Keratinocyte (primary cell): ENCODE measurements around the gene PPP6C. TPM values are rescaled to one million over a fixed set of nuclear protein-coding genes. Genes with fewer than 3 reads are reported as not detected.
"Not testable (repeated sequence)": the region's sequence is repeated elsewhere in the genome, so short reads cannot be mapped to it uniquely, and the experiment has no call there.

Source experiments
- DNase-seq: peaks from one replicate; pipeline ENCODE4 v3.0.0-alpha.2; 2011; ENCODE audit warnings: low read depth, missing footprints, low spot score
- FAIRE-seq: peaks from 2 replicates; lab custom pipeline; 2011; peaks lifted over from hg19 to GRCh38; lab: Jason Lieb, UNC
- H2AFZ ChIP-seq: 2 replicates; pipeline ENCODE4 v1.6.0; 2012; ENCODE audit warnings: low read length, control low read depth, inconsistent platforms; ENCODE audit not compliant: control insufficient read depth
- H3K27ac ChIP-seq: 2 replicates; pipeline ENCODE4 v1.5.1; 2011; ENCODE audit warnings: low read length; ENCODE audit not compliant: control insufficient read depth, insufficient read depth
- H3K27me3 ChIP-seq: 3 replicates; pipeline ENCODE4 v1.6.0; 2011; ENCODE audit warnings: low read length; ENCODE audit not compliant: control insufficient read depth, insufficient read depth; ENCODE audit errors: extremely low read depth
- H3K36me3 ChIP-seq, 2 experiments: 2 replicates in 1 of 2; 3 replicates in 1 of 2; pipeline ENCODE4 v1.5.1; 2011; ENCODE audit warnings: low read length in 2 of 2, mild to moderate bottlenecking in 1 of 2; ENCODE audit not compliant: control insufficient read depth in 2 of 2, insufficient read depth in 2 of 2; ENCODE audit errors: extremely low read depth in 1 of 2
- H3K4me1 ChIP-seq: 3 replicates; pipeline ENCODE4 v1.5.1; 2011; ENCODE audit warnings: low read length; ENCODE audit not compliant: control insufficient read depth, insufficient read depth; ENCODE audit errors: extremely low read depth
- H3K4me2 ChIP-seq: 3 replicates; pipeline ENCODE4 v1.6.0; 2011; ENCODE audit warnings: low read depth, low read length; ENCODE audit not compliant: control insufficient read depth, insufficient read depth; ENCODE audit errors: extremely low read depth
- H3K4me3 ChIP-seq, 3 experiments: fragments of 200-600 bp in 1 of 3; sonication (generic) in 1 of 3; 2 replicates in 2 of 3; 3 replicates in 1 of 3; pipeline ENCODE4 v1.5.1; 2011 to 2016; ENCODE audit warnings: low read length in 3 of 3, mild to moderate bottlenecking in 3 of 3, control low read depth in 2 of 3, inconsistent platforms in 1 of 3, low read depth in 1 of 3, mixed read lengths in 1 of 3, mixed run types in 1 of 3, moderate library complexity in 1 of 3; ENCODE audit not compliant: control insufficient read depth in 2 of 3, insufficient read depth in 2 of 3; ENCODE audit errors: extremely low read depth in 1 of 3
- H3K79me2 ChIP-seq: 2 replicates; pipeline ENCODE4 v1.6.0; 2012; ENCODE audit warnings: low read length; ENCODE audit not compliant: control insufficient read depth, insufficient read depth
- H3K9ac ChIP-seq: 3 replicates; pipeline ENCODE4 v1.6.0; 2011; ENCODE audit warnings: low read length; ENCODE audit not compliant: control insufficient read depth, insufficient read depth; ENCODE audit errors: extremely low read depth
- H3K9me1 ChIP-seq: 3 replicates; pipeline ENCODE4 v1.6.0; 2011; ENCODE audit warnings: low read length; ENCODE audit not compliant: control insufficient read depth, insufficient read depth; ENCODE audit errors: extremely low read depth
- H3K9me3 ChIP-seq: 2 replicates; pipeline ENCODE4 v1.5.1; 2012; ENCODE audit warnings: low read depth, low read length; ENCODE audit not compliant: control insufficient read depth
- H4K20me1 ChIP-seq: 3 replicates; pipeline ENCODE4 v1.6.0; 2011; ENCODE audit warnings: low read length; ENCODE audit not compliant: control insufficient read depth, insufficient read depth; ENCODE audit errors: extremely low read depth
- CTCF ChIP-seq, 3 experiments: IDR thresholded peaks in 1 of 3; conservative IDR thresholded peaks in 1 of 3; optimal IDR thresholded peaks in 1 of 3; 2 replicates in 2 of 3; 3 replicates in 1 of 3; pipeline versions ENCODE3 to v1.5.1; 2011; ENCODE audit warnings: low read length in 3 of 3, mild to moderate bottlenecking in 3 of 3, moderate library complexity in 2 of 3, control low read depth in 1 of 3, inconsistent platforms in 1 of 3; ENCODE audit not compliant: insufficient read depth in 2 of 3; ENCODE audit errors: extremely low read depth in 1 of 3
- EZH2 ChIP-seq: IDR thresholded peaks from one replicate; pipeline ENCODE4 v1.6.1; 2012; ENCODE audit warnings: inconsistent platforms, mild to moderate bottlenecking, low read length, moderate library complexity
- dilution Hi-C: fragments of 300-500 bp; cut with MboI; formaldehyde crosslinking; loops from one replicate; pipeline ENCODE4 v1.7.0; 2020; ENCODE audit warnings: low sequenced_read_pairs; ENCODE audit not compliant: extremely low pct_ligation_motif_present
- polyA plus RNA-seq, 5 experiments: library from polyadenylated mRNA; depleted of rRNA in 3 of 5; stranded (reverse) in 3 of 5; stranded (forward) in 1 of 5; unstranded in 1 of 5; fragments of >200 nt; gene quantifications; 1 replicate in 1 of 5; 2 replicates in 3 of 5; 3 replicates in 1 of 5; pipeline versions ENCODE4 v1.2.1 to v1.2.3, GENCODE V29; 2011 to 2012; ENCODE audit warnings: missing spikeins in 2 of 5, low read depth in 1 of 5, low replicate concordance in 1 of 5

The PPP6C gene
- polyA plus RNA-seq, 1 donor (not counting 4 experiments of a cell fraction or from before 2014, with no cell fraction given), result 35.9 TPM

- Histone ChIP-seq H2AFZ (no peak overlapping the region), H3K4me2 (peak overlapping the region; percentile 84), H3K4me1 (peaks cover 25% of the 10 kb centered on the region), H3K36me3 (peaks cover 23 to 40% of the 10 kb centered on the region in 2 experiments), H3K9ac (peak overlapping the region; percentile 26), H4K20me1 (peaks cover 43% of the 10 kb centered on the region), H3K9me1 (no peaks in the 10 kb centered on the region), H3K4me3 (no peak overlapping the region), H3K27me3 (no peaks in the 10 kb centered on the region), H3K79me2 (peaks cover 52% of the 10 kb centered on the region), H3K9me3 (no peaks in the 10 kb centered on the region), H3K27ac (no peak overlapping the region)
- TF ChIP-seq CTCF (optimal IDR thresholded peaks at IDR 0.05 in 1 of 3, IDR thresholded peaks at IDR 0.05 in 1 of 3, conservative IDR thresholded peaks at IDR 0.05 in 1 of 3; ENCODE audit: extremely low read depth in 1 of 3, insufficient read depth in 2 of 3, low read length in 3 of 3) (no peak), EZH2 (no peak)
- DNase-seq, result peak; percentile 32
- FAIRE-seq, result no peak
- dilution Hi-C loops, result no loop called here
Observed at GRCh38 chr9:125235804-125236519, 46.4 kb upstream of the PPP6C start.

- Histone ChIP-seq H3K4me1 (peaks cover 25% of the 10 kb centered on the region), H4K20me1 (peaks cover 25% of the 10 kb centered on the region), H3K36me3 (peaks cover 20 to 25% of the 10 kb centered on the region in 2 experiments), H3K79me2 (peaks cover 34% of the 10 kb centered on the region)
- H3K9me3 ChIP-seq, H3K4me3 ChIP-seq, H3K9ac ChIP-seq, dilution Hi-C loops, H3K9me1 ChIP-seq, H2AFZ ChIP-seq, FAIRE-seq, H3K4me2 ChIP-seq, H3K27ac ChIP-seq, H3K27me3 ChIP-seq: not testable (repeated sequence)
- DNase-seq, result peak; percentile 4
Observed at GRCh38 chr9:125234099-125234498, 44.5 kb upstream of the PPP6C start.
